Left cardiac atrium (tissue), 4 donors: ENCODE data around the gene RASGRF2. TPM values are rescaled to one million over a fixed set of nuclear protein-coding genes. Genes with fewer than 3 reads are reported as not detected.
"Not testable (repeated sequence)": the region's sequence is repeated elsewhere in the genome, so short reads cannot be mapped to it uniquely, and the experiment has no call there.

Experiments used
- ATAC-seq, 2 donors: fragments of 200-7000 bp; cut with Tn5 transposase; one replicate each; pipeline ENCODE4 v1.9.1; 2020; ENCODE audit warnings: mild to moderate bottlenecking in 2 of 2, moderate library complexity in 2 of 2
- DNase-seq: peaks from one replicate; pipeline ENCODE4 v3.0.0-alpha.2; 2020
- intact Hi-C, 2 donors: fragments of 100-400 bp; cut with DNase I; formaldehyde crosslinking; loops; one replicate each; pipeline versions ENCODE4 v1.14.1 to v1.15.1; 2022 to 2023
- total RNA-seq, 2 donors: library from RNA; stranded (reverse); fragmentation: NEBNext Ultra II Directional; extraction: Animal tissue kit (Norgen Biotek cat#: 25700); gene quantifications; one replicate each; pipeline ENCODE4 v1.2.1, GENCODE V29; 2021
- donor health status: DM: no; HTN: yes; CAD: no.
- donor health status: DM: no; HTN: yes; CAD: no; lungs with severe emphysema.
- donor health status: DM: yes; HTN: yes; CAD: no.
- donor health status: Dilated cardiomyopathy.

Gene RASGRF2
- total RNA-seq, 2 donors from 2014 or later: 9.6 to 12.2 TPM

GRCh38 chr5:81241001-81241400 is 280.8 kb downstream of the RASGRF2 start:
- DNase-seq (no peak), ATAC-seq (no peak)
- intact Hi-C loops: no loop called here

GRCh38 chr5:81241961-81242648 is 281.9 kb downstream of the RASGRF2 start:
- intact Hi-C loops: no loop called here

GRCh38 chr5:81242906-81243436 is 282.8 kb downstream of the RASGRF2 start:
- intact Hi-C loops: no loop called here
- DNase-seq: no peak
- ATAC-seq: no peak

More at GRCh38 chr5:81241961-81242648, 281.9 kb downstream of the RASGRF2 start:
- DNase-seq: no peak
- ATAC-seq: no peak

DNA sequence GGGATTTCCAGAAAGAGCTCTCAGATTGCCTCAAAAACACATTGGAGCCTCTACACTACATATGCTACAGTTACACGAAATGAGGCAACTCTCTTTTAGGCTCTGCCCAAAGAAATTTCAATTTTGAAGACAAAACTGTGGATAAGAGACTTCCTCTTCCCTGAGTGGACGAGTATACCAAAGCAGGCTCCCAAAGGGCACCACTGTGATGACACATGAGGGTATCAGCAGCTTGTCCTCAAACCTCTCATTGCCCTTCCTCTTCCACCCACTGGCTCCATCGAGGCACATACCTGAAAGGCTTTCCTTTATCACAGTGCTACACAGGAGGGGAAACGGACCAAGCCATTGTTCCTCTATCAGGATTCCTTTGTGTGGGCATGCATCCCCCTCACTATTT is 284.3 kb downstream of the RASGRF2 start:
- DNase-seq (no peak), ATAC-seq (no peak)
- intact Hi-C loops: no loop called here

- peak in 1 of 2 donors; percentile 38 for ATAC-seq
- intact Hi-C loops: no loop called here
- DNase-seq: no peak
Measured at GRCh38 chr5:81245871-81246235, 285.7 kb downstream of the RASGRF2 start.

GRCh38 chr5:81246697-81247096 is 286.5 kb downstream of the RASGRF2 start:
- no peak for DNase-seq
- no peak for ATAC-seq
- intact Hi-C loops: no loop called here

DNA sequence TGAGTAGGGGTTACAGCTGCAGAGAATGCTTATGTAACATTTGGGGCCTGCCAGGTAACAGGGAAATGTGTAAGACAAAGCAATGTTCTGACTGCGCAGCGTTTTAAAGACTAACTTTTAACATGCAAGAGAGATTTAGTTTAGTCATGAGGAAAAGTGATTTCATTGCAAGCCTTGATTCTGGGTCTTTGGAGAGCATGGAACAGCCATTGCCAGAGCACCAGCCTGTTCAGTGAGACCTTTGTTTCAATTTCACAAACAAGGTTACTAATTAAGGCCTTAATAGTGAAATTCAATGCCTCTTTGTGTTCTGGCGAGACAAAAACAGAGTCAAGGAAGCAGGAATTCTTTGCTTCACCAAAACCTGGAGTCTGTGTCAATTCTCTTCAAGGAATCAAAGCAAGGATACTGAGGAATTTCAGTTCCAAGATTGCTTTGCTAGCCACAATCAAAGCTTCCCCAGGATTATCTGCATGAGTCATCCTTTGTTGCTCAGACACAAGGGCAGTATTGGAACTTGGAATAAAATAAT is 287.3 kb downstream of the RASGRF2 start:
- intact Hi-C loops: no loop called here
- no peak for ATAC-seq
- no peak for DNase-seq

DNA sequence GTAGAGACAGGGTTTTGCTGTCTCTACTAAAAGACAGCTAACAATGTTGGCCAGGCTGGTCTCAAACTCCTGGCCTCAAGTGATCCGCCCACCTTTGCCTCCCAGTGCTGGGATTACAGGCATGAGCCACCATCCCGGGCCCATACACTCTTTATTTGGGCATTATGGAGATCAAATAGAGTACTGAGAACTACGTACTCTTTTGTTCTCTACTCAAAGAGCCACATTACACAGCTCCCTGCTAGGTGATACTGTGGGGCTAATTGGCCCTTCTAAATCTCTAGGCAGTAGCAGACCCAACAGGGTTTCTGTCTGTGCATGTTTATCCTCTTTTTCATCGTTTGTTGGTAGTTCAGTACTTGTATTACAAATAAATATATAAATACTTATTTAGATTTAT is 289.1 kb downstream of the RASGRF2 start:
- intact Hi-C loops: no loop called here

DNA sequence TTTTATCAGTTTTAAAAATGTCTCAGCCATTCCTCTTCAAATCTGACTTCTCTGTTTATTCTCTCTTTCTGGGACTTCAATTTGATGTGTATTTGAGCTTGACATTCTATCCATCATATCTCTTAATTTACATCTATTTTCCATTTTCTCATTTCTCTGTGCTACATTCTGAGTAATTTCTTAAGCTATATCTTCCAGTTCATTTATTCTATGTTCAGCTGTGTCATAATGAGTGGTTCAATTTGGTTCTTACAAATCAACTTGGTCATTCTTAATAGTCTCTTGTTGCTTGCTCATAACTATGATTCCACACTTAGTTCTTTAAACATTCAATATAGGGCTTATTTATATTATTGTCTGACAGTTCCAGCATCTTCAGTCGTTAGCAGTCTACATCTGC is 289.8 kb downstream of the RASGRF2 start:
- DNase-seq: no peak
- intact Hi-C loops: no loop called here
- no peak for ATAC-seq

More for the DNA sequence above, 289.1 kb downstream of the RASGRF2 start:
- DNase-seq: no peak
- ATAC-seq: no peak

- ATAC-seq (peak; percentile 66 to 72), DNase-seq (no peak)
- intact Hi-C loops: no loop called here
Measured at GRCh38 chr5:81251922-81252321, 291.8 kb downstream of the RASGRF2 start.

DNA sequence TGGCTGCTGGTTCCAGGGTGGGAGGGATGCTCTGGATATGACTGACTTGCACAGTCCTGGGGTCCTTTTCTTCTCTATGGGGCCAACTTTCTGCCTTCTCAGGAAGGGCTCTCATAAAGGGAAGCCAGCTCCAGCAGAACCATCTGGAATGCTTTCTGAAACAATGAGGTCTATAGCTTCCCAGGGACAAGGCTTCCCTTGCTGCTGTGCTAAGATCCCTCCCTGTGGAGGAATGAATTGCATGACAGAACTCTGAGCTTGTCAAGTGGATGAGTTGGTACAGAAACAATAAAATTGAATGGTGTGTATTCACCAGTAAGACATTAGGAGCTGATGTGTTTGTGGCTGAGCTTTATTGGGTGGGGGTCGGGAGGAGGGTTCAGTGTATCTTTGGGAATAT is 292.7 kb downstream of the RASGRF2 start:
- DNase-seq (no peak), ATAC-seq (no peak)
- intact Hi-C loops: no loop called here

DNA sequence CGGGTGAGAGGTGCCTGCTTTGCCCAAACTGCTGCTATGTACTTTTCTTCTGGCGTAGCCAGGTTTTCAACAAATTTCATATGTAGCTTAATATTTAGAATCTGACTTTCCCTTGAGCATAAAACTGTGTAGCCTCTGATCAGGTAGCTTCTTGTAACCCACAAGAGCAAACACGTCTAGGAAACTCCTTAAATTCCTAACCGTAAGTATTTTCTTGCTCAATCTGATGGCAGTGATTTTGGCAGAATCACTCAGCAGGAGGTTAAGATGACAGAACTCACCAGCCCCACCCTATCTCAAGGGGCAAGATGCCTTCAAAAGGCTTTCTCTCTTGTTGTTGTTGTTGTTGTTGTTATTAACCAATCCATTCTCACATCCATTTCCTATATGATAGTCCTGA is 293.7 kb downstream of the RASGRF2 start:
- intact Hi-C loops: no loop called here
- DNase-seq: no peak
- no peak for ATAC-seq

GRCh38 chr5:81254886-81255559 is 294.9 kb downstream of the RASGRF2 start:
- DNase-seq (no peak), ATAC-seq (no peak)
- intact Hi-C loops: no loop called here

DNA sequence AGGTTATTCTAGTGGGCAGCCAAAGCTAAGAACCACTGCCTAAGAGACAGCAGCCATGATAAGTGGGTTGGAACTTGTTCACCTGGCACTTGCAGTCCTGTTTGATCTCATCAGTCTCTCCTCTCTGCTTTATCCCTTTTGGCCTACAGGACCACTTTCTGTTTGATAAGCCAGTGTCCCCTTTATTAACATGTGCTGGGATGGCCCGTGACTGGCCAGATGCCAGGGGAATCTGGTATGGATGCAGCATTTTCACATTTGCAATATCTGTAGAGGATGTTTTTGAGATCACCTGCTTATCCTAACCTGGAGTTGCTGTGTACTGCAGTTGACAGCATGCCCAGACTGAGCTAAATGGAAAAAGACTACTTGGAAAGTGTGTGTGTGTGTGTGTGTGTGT is 296.6 kb downstream of the RASGRF2 start:
- intact Hi-C loops: no loop called here

DNA sequence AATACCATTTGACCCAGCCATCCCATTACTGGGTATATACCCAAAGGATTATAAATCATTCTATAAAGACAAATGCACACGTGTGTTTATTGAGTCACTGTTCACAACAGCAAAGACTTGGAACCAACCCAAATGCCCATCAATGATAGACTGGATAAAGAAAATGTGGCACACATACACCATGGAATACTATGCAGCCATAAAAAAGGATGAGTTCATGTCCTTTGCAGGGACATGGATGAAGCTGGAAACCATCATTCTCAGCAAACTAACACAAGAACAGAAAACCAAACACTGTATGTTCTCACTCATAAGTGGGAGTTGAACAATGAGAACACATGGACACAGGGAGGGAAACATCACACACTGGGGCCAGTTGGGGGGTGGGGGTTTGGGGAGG is 302.6 kb downstream of the RASGRF2 start:
- intact Hi-C loops, DNase-seq, ATAC-seq: not testable (repeated sequence)

More for the DNA sequence above, 296.6 kb downstream of the RASGRF2 start:
- DNase-seq (no peak), ATAC-seq (no peak)

DNA sequence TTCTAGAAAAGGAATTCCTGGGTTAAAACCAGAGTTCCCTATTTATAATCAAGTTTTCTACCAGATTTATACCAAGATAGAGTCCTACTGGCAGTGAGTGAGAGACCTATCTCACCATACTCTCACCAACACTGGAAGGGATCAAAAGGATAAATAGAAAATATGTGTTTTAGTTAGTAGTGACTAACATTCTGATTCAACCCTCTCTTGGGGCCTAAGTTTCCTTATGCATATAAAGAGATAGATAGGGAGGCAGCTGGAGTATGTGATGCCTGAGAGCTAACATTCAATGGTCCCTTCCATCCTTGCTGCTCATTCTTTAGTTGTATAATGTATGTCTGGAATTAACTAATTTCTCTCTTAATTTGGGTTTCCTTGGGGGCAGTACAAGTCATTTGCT is 304.9 kb downstream of the RASGRF2 start:
- intact Hi-C loops: no loop called here
- DNase-seq: no peak
- no peak for ATAC-seq

DNA sequence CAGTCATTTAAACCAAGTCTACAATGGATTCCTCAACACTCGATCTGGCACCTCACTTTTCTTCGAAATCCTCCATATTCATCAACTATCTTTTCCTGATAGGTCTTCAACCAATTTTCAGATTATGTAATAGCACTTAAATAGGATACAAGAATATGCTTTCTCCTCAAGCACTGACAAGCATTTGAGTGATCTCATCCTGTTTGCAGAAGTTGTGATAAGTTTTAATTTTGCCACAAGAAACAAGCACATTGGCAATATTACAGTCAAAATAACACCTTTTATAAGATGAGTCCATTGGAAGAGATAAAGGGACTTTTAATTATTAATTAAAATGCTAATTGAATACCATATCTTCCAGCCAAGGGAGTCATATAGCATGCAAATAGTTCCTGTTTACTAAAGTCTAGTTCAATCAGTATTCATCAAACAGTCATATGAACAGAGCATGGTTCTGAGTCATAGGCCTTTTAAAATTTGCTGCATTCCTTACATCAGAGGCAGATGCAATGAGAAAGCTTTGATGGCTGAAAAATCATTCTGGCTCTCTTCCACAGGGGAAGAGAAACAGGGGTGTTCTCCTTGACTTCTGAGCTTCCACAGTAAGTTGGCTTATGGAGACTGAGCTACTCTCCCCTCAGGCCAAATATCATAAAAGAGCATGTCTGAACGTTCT is 308.5 kb downstream of the RASGRF2 start:
- ATAC-seq (peak in 1 of 2 donors; percentile 79), DNase-seq (no peak)
- intact Hi-C loops: no loop called here

DNA sequence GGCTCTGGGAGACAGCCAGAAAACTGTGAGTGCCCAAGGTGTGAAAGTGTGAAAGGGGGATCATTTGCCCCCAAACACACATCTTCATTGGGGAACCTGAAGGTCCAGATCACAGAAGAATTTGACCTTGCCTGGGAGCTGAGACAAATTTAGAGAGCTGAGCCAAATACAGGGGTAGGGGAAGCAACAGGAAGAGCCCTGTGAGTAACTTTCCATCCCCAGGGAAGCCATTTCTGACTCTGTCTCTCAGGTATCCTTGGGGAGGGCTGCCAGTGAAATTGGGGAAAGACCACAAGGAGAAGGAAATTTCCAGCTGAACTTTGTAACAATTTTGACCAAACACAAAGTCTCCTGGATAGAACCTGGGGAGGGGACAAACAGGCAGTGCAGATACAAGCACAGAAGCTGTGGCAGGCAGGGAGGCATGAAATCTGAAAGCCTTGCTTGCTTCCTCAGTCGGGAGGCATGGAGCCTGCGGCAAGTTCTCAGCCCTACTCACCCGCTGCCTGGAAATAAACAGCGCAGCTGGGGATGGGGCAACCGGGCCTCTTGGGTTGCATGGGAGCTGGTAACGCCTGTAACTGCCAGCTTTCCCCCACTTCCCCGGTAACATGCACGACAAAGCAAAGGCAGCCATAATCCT is 309.7 kb downstream of the RASGRF2 start:
- DNase-seq (no peak), ATAC-seq (no peak)
- intact Hi-C loops: no loop called here

- intact Hi-C loops, ATAC-seq, DNase-seq: not testable (repeated sequence)
Measured at GRCh38 chr5:81270394-81271027, 310.3 kb downstream of the RASGRF2 start.
